Fibroblast of mammary gland (primary cell): Measurements from ENCODE around the gene DHX40.
"Not testable (repeated sequence)": the region's sequence is repeated elsewhere in the genome, so short reads cannot be mapped to it uniquely, and the experiment has no call there.

Experiments used
- DNase-seq: peaks from one replicate; pipeline ENCODE4 v3.0.0-alpha.2; 2010; ENCODE audit warnings: low read depth
- H3K4me3 ChIP-seq: 2 replicates; pipeline ENCODE4 v1.5.1; 2011; ENCODE audit warnings: low read depth, mild to moderate bottlenecking, low read length, moderate library complexity; ENCODE audit not compliant: control insufficient read depth
- TF ChIP-seq, protein P1 (sequence below): conservative IDR thresholded peaks from 2 replicates; pipeline ENCODE4 v1.5.1; 2011; ENCODE audit warnings: low read depth, low read length, inconsistent platforms; ENCODE audit not compliant: control insufficient read depth, insufficient read depth

Gene DHX40

DNA sequence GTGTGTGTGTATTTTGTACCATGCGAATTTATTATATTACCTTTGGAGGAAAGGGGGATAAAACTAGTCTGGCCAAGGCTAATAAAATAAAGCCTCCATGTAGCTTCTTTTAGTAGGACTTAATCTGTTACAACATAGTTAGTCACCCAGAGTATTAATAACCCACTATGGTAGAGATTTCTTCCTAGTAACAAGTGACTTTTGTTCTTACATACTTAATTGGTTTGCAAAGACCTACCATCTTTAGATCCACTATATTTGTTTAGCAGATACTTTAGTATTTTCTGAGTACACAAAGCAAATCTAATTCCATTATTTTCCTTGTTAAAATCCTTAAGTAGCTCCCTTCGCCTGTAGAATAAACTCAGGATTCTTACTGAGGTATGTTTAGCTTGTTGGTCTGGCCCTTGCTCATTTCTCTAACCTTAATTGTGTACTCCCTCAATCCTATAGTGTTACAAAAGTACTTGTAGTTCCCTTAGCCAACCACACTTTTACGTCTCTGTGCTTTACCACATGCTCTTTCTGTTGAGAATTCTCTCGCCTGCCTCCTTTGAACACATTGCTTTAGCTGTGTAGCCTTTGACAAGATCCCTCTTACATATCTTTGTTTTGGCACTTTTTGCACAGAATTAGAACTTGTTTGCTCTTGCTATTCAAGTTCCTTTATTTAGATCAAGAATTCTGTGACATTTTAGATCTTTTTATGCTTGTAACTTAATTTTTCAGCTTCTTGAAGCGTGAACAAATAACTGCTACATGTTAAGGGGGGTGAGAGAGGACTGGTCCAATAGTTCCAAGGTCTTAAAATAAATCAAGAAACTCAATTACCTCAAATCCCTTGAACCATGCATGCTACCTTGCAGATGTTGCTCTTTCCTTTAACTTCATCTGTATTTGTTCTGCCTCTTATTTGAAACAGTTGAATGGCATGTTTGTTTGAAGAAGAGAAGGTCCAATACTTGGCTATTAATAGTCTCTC lies 78.0 kb downstream of the DHX40 start:
- DNase-seq, result peak; percentile 65
- TF ChIP-seq, protein P1, sequence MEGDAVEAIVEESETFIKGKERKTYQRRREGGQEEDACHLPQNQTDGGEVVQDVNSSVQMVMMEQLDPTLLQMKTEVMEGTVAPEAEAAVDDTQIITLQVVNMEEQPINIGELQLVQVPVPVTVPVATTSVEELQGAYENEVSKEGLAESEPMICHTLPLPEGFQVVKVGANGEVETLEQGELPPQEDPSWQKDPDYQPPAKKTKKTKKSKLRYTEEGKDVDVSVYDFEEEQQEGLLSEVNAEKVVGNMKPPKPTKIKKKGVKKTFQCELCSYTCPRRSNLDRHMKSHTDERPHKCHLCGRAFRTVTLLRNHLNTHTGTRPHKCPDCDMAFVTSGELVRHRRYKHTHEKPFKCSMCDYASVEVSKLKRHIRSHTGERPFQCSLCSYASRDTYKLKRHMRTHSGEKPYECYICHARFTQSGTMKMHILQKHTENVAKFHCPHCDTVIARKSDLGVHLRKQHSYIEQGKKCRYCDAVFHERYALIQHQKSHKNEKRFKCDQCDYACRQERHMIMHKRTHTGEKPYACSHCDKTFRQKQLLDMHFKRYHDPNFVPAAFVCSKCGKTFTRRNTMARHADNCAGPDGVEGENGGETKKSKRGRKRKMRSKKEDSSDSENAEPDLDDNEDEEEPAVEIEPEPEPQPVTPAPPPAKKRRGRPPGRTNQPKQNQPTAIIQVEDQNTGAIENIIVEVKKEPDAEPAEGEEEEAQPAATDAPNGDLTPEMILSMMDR, result no peak

DNA sequence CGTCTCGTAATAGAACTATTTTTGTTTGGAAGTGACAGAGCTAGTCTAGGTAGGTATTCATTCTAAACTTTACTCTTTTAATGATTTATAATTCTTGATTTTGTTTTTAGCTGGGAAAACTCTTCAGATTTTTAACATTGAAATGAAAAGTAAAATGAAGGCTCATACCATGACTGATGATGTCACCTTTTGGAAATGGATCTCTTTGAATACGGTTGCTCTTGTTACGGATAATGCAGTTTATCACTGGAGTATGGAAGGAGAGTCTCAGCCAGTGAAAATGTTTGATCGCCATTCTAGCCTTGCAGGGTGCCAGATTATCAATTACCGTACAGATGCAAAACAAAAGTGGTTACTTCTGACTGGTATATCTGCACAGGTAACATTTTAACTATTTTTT lies 81.9 kb downstream of the DHX40 start:
- TF ChIP-seq, protein P1, result no peak
- DNase-seq, result no peak
- H3K4me3 ChIP-seq, result no peak overlapping the region

More for the DNA sequence above, 78.0 kb downstream of the DHX40 start:
- no peak overlapping the region for H3K4me3 ChIP-seq

DNA sequence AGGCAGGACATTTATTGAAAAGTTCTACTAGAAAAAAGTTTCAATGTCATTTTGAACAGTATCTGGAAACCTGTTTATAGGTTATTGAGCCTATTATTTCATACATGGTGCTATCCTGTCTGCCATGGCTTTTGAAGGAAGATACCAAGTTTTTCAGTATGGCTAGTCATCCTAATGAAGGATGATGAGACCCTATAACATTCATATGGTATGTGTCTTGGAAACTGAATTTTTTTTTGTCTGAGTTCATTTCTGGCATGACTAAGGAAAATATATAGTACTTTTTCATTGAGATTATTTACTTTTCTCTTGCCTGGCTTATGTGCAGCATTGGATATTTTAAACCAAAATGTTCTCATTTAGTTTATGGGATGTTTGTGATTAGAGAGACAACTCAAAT lies 84.5 kb downstream of the DHX40 start:
- TF ChIP-seq, protein P1, result no peak
- no peak for DNase-seq
- no peak overlapping the region for H3K4me3 ChIP-seq

DNA sequence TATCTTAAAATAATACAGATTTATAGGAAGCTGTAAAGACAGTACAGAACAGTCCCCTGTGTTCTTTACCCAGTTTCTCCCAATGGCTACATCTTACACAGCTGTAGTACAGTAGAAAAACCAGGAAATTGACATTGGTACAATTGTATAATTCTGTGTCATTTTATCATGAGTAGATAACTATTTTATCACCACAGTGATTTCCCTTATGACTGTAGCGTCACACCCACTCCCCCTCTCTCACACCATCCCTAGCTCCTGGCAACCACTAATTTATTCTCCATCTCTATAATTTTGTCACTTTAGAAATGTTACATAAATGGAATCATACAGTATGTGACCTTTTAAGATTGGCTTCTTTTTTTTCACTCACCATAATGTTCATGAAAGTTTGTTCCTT lies 85.2 kb downstream of the DHX40 start:
- no peak overlapping the region for H3K4me3 ChIP-seq
- DNase-seq, result no peak
- TF ChIP-seq, protein P1, result no peak

GRCh38 chr17:59651346-59651745 lies 85.9 kb downstream of the DHX40 start:
- peak; percentile 41 for DNase-seq
- H3K4me3 ChIP-seq, result no peak overlapping the region
- TF ChIP-seq, protein P1, result no peak

DNA sequence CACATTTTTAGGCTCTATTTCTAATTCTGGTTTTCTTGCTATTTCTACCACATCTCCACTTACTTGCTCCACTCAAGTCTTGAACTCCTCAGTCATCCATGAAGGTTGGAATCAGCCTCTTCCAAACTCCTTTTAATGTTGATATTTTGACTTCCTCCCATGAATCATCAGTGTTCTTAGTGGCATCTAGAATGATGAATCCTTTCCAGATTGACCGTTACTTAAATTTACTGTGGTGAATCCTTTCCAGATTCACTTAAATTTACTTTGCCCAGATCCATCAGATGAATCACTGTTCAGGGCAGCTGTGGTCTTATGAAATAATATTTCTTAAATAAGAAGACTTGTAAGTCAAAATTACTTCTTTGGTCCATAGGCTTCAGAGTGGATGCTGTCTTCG lies 86.7 kb downstream of the DHX40 start:
- DNase-seq, result peak; percentile 89
- H3K4me3 ChIP-seq, result no peak overlapping the region
- TF ChIP-seq, protein P1, result no peak

GRCh38 chr17:59656624-59657023 lies 91.2 kb downstream of the DHX40 start:
- peak; percentile 94 for DNase-seq
- not testable (repeated sequence) for H3K4me3 ChIP-seq
